DND-41 (cell line): ENCODE data around the gene CTNNBL1.

Experiments
- EZH2 ChIP-seq: IDR thresholded peaks from 3 replicates; pipeline ENCODE4 v1.6.1; 2012; ENCODE audit warnings: borderline replicate concordance, low read depth, mild to moderate bottlenecking, moderate library complexity, low read length, inconsistent platforms; ENCODE audit not compliant: severe bottlenecking
- TF ChIP-seq, protein P1 (sequence below): IDR thresholded peaks from 2 replicates; pipeline ENCODE4 v1.5.1; 2012; ENCODE audit warnings: borderline replicate concordance, low read length, moderate library complexity, mild to moderate bottlenecking; ENCODE audit not compliant: poor library complexity, severe bottlenecking; ENCODE audit errors: extremely low read depth

DNA sequence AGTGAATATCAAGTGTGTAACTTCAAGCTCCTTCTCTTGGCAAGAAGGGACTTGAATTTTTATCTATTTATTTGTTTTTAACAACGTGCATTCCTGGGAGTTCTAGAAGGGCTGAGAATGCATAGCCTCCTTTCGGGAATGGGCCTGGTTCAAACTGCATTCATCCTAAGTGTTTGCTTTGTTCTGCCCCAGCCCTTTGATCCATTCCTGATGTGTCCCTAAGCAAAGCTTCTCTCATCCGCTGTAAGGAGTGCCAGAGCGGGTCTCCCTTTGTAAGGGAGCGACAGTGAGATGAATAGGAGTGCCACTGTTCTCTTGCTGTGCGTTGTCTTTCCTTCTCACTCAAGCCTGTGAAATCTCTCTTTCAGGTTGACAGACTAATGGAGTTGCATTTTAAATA, 148.1 kb downstream of the CTNNBL1 start:
- TF ChIP-seq, protein P1, sequence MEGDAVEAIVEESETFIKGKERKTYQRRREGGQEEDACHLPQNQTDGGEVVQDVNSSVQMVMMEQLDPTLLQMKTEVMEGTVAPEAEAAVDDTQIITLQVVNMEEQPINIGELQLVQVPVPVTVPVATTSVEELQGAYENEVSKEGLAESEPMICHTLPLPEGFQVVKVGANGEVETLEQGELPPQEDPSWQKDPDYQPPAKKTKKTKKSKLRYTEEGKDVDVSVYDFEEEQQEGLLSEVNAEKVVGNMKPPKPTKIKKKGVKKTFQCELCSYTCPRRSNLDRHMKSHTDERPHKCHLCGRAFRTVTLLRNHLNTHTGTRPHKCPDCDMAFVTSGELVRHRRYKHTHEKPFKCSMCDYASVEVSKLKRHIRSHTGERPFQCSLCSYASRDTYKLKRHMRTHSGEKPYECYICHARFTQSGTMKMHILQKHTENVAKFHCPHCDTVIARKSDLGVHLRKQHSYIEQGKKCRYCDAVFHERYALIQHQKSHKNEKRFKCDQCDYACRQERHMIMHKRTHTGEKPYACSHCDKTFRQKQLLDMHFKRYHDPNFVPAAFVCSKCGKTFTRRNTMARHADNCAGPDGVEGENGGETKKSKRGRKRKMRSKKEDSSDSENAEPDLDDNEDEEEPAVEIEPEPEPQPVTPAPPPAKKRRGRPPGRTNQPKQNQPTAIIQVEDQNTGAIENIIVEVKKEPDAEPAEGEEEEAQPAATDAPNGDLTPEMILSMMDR = no peak
- TF ChIP-seq EZH2 = no peak
